OCI-LY3 (cell line): Measurements from ENCODE around the gene MFRP.

ENCODE experiments used
- H2AFZ ChIP-seq: fragments of 200-600, 300-600 bp; shearing (Covaris generic); 2 replicates; pipeline ENCODE4 v1.6.0; 2014; ENCODE audit warnings: antibody characterized with exemption, low read depth, low read length
- H3K27ac ChIP-seq: fragments of 200-600, 300-600 bp; sonication (generic); 2 replicates; pipeline ENCODE4 v1.5.1; 2014; ENCODE audit warnings: mild to moderate bottlenecking, low read length, moderate library complexity, mixed read lengths
- H3K27me3 ChIP-seq: fragments of 200-600, 300-600 bp; sonication (generic); 2 replicates; pipeline ENCODE4 v1.6.1; 2014; ENCODE audit warnings: low read depth, low read length, mixed read lengths
- H3K36me3 ChIP-seq: fragments of 200-600, 300-600 bp; sonication (generic); replicated peaks from 2 replicates; pipeline ENCODE3; 2014; ENCODE audit warnings: low read depth, low read length, mixed read lengths
- H3K4me1 ChIP-seq: fragments of 300-600, 200-600 bp; sonication (generic); 2 replicates; pipeline ENCODE4 v1.6.1; 2014; ENCODE audit warnings: low read length, mixed read lengths
- H3K4me2 ChIP-seq: fragments of 200-600, 300-600 bp; sonication (generic); 2 replicates; pipeline ENCODE4 v1.6.1; 2014; ENCODE audit warnings: low read length, mixed read lengths
- H3K4me3 ChIP-seq: fragments of 300-600, 200-600 bp; sonication (generic); 2 replicates; pipeline ENCODE4 v1.5.1; 2014; ENCODE audit warnings: antibody characterized with exemption, mild to moderate bottlenecking, low read length, moderate library complexity
- H3K79me2 ChIP-seq: fragments of 300-600, 200-600 bp; shearing (Covaris generic); 2 replicates; pipeline ENCODE4 v1.6.1; 2014; ENCODE audit warnings: mild to moderate bottlenecking, low read length, mixed read lengths
- H3K9ac ChIP-seq: fragments of 300-600, 200-600 bp; shearing (Covaris generic); 2 replicates; pipeline ENCODE4 v1.6.0; 2014; ENCODE audit warnings: mild to moderate bottlenecking, low read length, moderate library complexity
- H3K9me3 ChIP-seq: fragments of 200-600, 300-600 bp; shearing (Covaris generic); 2 replicates; pipeline ENCODE4 v1.6.1; 2014; ENCODE audit warnings: low read length, mixed read lengths; ENCODE audit not compliant: insufficient read depth
- H4K20me1 ChIP-seq: fragments of 200-600, 300-600 bp; sonication (generic); 2 replicates; pipeline ENCODE4 v1.6.1; 2016; ENCODE audit warnings: low read length, mixed read lengths; ENCODE audit not compliant: insufficient read depth
- EZH2phosphoT487 ChIP-seq: fragments of 200-600 bp; shearing (Covaris generic); IDR thresholded peaks from 2 replicates; pipeline ENCODE4 v1.6.1; 2018; ENCODE audit warnings: antibody characterized with exemption, mixed run types, low read depth
- TF ChIP-seq, protein P1 (sequence below): fragments of 200-600, 300-600 bp; sonication (generic); IDR thresholded peaks from 2 replicates; pipeline ENCODE4 v1.5.1; 2014; ENCODE audit warnings: antibody characterized with exemption, low read length, low read depth

Gene MFRP

DNA sequence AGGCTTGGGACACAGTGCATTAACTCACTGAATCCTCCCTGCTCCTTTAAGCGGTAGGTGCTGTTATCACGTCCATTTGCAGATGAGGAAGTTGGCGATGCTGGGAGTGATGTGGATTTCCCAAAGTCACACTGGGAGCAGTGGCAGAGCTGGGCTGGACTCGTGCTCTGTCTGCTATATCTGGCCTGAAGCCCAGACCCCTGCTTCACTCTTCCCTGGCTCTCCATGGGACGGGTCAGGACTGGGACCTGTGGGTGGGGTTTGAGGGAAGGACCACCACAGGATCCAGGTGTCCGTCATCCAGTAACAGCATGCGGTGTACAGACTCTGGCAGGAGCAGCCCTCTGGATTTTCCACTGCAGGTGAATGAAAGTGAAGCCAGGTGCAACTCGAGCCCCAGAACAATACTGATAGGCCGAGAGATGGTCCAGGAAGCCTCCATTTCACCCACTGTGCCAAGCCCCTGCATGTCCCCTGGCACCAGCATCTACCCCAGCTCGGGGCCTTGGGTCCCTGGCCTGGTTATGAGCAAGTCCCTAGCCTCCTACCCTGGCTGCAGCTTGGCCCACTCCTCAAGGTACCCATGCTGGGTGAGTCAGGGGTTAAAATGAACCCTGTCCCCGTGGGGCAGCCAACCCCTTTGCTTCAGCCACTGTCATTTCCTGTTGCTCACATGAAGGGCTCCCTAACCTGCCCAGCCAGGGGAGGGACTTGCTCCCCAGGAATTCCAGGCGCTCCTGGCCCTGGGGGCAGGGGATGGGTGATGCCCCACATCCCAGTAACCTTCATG, 30.8 kb upstream of the MFRP start:
- Histone ChIP-seq H3K27me3 (0 out of 2 replicates have a peak, but pooled peaks cover 6% of the 10 kb centered on the region), H3K79me2 (no peaks in the 10 kb centered on the region), H3K9me3 (no peaks in the 10 kb centered on the region), H3K36me3 (no peaks in the 10 kb centered on the region), H4K20me1 (no peaks in the 10 kb centered on the region), H3K4me1 (peaks cover 21% of the 10 kb centered on the region), H2AFZ (no peak overlapping the region), H3K9ac (no peak overlapping the region), H3K4me2 (no peak overlapping the region), H3K4me3 (no peak overlapping the region), H3K27ac (no peak overlapping the region)
- TF ChIP-seq, protein P1, sequence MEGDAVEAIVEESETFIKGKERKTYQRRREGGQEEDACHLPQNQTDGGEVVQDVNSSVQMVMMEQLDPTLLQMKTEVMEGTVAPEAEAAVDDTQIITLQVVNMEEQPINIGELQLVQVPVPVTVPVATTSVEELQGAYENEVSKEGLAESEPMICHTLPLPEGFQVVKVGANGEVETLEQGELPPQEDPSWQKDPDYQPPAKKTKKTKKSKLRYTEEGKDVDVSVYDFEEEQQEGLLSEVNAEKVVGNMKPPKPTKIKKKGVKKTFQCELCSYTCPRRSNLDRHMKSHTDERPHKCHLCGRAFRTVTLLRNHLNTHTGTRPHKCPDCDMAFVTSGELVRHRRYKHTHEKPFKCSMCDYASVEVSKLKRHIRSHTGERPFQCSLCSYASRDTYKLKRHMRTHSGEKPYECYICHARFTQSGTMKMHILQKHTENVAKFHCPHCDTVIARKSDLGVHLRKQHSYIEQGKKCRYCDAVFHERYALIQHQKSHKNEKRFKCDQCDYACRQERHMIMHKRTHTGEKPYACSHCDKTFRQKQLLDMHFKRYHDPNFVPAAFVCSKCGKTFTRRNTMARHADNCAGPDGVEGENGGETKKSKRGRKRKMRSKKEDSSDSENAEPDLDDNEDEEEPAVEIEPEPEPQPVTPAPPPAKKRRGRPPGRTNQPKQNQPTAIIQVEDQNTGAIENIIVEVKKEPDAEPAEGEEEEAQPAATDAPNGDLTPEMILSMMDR: no peak
- no peak for TF ChIP-seq EZH2phosphoT487

DNA sequence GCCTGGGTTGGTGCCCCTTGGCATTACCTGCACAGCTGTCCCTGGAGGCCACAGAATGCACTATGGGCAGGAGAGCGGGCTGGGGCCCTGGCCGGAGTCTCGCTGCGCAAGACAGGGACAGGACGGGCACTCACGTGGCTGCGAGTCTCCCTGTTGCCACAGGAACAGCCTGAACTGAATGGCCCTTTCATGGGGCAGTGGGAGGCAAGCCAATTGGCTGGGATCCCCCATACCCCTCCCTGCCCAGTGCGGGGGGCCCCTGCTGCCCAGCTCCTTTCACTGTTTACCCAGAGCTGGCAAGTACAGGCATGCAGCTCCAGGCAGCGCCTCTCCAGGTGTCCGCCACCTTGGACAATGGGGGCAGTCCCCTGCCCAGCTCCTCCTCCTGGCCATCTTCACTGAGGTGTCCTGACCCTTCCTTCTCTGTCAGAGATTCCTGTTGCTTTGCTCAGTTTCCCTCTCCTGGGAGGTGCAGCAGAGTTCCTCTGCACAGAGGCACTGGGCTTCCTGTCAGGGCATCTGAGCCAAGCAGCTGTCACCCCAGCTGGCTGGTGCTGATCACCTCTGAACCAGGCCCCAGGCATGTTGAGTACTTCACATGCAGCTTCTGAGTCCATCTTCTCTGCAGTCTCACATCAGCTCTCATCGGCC, 29.8 kb upstream of the MFRP start:
- no peaks in the 10 kb centered on the region for H4K20me1 ChIP-seq
- H3K27ac ChIP-seq: no peak overlapping the region
- peaks cover 20% of the 10 kb centered on the region for H3K4me1 ChIP-seq
- no peak overlapping the region for H3K4me3 ChIP-seq
- no peaks in the 10 kb centered on the region for H3K36me3 ChIP-seq
- no peak overlapping the region for H3K9ac ChIP-seq
- no peaks in the 10 kb centered on the region for H3K9me3 ChIP-seq
- peaks cover 8% of the 10 kb centered on the region; the same call in 1 of the 2 replicates for H3K27me3 ChIP-seq
- no peak overlapping the region for H2AFZ ChIP-seq
- no peak overlapping the region for H3K4me2 ChIP-seq
- TF ChIP-seq EZH2phosphoT487: no peak
- TF ChIP-seq, protein P1: no peak
- no peaks in the 10 kb centered on the region for H3K79me2 ChIP-seq

DNA sequence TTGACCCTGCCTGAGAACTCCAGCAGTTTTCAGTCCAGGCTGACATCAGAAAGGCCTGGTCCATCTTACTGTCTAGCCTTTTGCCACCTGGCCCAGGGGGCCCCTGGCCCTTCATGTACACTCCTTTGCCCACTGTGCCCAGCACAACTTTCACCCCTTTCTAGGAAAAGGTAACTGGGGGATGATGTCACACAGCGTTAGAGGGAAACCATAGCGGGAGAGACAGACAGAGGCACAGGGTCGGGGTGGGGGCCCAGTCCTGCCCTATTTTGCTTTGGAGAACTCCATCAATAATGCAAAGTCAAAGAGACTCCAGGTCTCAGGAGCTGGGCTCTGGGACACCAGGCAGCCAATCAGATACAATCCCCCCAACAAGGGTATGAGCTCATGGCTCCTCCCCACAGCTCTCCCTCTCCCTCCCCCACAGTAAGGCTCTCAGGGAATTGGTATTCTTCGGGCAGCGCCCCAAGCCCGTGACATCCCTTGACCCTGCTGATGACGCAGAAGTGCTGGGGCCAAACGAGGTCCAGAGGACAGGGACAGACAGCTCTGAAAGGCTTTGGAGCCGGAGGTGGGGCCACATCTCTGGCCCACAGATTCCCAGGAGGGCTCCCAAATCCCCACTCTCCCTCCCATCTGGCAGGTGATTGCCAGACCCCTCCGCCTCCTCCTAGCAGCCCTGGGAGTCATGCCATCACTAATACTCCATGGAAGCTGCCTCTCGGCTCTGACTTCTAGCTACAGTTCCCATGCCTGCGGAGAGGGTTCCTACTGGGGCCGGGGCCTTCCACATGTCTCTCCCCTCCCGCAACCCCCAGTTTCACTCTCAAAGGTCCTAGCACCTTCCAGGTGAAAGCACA, 29.1 kb upstream of the MFRP start:
- H3K79me2 ChIP-seq: no peaks in the 10 kb centered on the region
- H3K4me3 ChIP-seq: no peak overlapping the region
- peaks cover 16% of the 10 kb centered on the region for H3K4me1 ChIP-seq
- no peaks in the 10 kb centered on the region for H4K20me1 ChIP-seq
- no peak overlapping the region for H2AFZ ChIP-seq
- no peak overlapping the region for H3K9ac ChIP-seq
- TF ChIP-seq, protein P1: no peak
- TF ChIP-seq EZH2phosphoT487: no peak
- no peak overlapping the region for H3K27ac ChIP-seq
- peaks cover 7% of the 10 kb centered on the region; the same call in 1 of the 2 replicates for H3K27me3 ChIP-seq
- no peaks in the 10 kb centered on the region for H3K36me3 ChIP-seq
- no peaks in the 10 kb centered on the region for H3K9me3 ChIP-seq
- H3K4me2 ChIP-seq: no peak overlapping the region
